SIG-M5 (cell line): ENCODE results near the gene SBK2.

Experiments
- DNase-seq: peaks from one replicate; lab custom pipeline; 2025; lab: John Stamatoyannopoulos, UW

Gene SBK2

DNA sequence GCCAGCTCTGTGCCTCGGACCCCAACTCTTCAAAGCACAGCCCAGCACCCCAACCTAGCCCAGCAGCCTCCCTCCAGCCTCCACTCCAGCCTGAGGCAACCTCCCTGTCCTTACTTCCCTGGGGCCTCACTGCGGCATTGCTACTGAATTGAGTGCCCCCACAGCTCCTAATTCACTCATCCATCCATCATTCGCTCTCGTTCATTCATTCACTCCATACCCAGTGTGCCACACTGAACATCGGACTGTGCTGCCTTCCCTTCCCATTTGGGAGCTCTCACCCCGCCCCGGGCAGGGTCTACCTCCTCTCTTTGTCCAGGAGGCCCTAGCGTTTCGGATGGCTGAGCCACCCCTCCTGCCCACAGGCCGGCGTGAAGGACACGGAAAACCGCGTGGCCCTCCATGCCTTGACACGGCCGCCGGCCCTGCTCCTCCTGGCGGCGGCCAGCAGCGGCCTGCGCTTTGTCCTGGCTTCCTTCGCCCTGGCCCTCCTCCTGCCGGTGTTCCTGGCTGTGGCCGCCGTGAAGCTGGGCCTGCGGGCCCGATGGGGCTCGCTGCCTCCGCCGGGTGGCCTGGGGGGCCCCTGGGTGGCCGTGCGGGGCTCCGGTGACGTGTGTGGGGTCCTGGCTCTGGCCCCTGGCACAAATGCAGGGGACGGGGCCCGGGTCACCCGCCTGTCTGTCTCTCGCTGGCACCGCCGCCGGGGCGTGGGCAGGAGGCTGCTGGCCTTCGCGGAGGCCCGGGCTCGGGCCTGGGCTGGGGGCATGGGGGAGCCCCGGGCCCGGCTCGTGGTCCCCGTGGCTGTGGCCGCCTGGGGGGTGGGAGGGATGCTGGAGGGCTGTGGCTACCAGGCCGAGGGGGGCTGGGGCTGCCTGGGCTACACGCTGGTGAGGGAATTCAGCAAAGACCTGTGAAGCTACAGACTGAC is 50.6 kb downstream of the SBK2 start:
- no peak for DNase-seq

- no peak for DNase-seq
Measured at GRCh38 chr19:55485439-55486011, 51.4 kb downstream of the SBK2 start.

DNA sequence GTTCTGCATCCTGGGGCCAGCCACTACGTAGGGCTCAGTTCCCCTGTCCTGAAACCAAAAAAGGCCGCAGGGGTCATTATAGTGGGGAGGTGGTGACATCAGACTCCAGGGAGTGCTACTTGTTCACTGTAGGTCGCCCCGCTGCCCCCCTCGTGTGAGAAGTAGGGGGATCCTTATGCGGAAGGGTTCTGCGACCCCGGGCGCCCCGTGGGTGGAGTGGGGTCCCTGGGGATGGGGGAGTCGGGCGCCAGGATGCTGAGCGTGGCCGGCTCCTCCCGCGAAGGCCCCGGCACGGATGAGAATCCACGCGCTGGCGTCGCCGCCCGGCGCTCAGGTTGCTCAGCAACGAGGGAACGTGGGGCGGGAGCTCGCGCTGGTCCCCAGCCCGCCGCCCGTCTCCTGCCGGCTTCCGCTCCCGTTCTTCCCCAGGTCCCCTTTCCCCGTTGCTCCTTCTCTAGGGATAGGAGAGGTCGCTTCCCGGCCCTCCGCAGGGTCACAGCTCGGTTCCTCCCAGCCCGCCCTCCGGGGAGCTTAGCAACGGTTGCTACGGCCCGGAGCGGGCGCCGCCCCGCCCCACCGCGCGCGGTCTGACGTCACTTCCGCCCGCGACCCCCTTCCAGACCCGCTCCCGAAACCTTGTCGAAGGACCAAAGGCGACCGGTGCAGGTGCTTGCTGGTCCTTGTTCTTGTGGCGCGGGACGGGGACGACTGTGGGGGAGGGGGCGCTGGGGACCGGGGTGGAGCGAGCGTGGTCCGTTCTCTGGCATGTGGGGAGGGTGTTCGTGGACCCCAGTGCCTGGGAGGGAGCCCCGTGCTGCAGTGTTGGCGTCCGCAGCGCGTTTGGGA is 52.1 kb downstream of the SBK2 start, which contains the start of gene NAT14:
NAT14 (plus strand) TSS at position 596 of the 846 bp plus-strand sequence. CDS start 521 bp downstream, outside the sequence.
- DNase-seq: no peak

- DNase-seq: no peak
Measured at GRCh38 chr19:55483706-55484592, 53.0 kb downstream of the SBK2 start.

GRCh38 chr19:55482967-55483705 is 53.8 kb downstream of the SBK2 start:
- no peak for DNase-seq

- no peak for DNase-seq
Measured at GRCh38 chr19:55482156-55482961, 54.6 kb downstream of the SBK2 start.

DNA sequence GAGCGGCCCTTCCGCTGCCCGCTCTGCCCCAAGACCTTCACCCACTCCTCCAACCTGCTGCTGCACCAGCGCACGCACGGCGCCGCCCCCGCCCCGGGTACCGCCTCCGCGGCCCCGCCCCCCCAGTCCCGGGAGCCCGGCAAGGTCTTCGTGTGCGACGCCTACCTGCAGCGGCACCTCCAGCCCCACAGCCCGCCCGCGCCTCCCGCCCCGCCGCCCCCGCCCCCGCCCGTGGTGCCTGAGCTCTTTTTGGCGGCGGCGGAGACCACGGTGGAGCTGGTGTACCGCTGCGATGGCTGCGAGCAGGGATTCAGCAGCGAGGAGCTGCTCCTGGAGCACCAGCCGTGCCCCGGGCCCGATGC is 55.2 kb downstream of the SBK2 start:
- no peak for DNase-seq

DNA sequence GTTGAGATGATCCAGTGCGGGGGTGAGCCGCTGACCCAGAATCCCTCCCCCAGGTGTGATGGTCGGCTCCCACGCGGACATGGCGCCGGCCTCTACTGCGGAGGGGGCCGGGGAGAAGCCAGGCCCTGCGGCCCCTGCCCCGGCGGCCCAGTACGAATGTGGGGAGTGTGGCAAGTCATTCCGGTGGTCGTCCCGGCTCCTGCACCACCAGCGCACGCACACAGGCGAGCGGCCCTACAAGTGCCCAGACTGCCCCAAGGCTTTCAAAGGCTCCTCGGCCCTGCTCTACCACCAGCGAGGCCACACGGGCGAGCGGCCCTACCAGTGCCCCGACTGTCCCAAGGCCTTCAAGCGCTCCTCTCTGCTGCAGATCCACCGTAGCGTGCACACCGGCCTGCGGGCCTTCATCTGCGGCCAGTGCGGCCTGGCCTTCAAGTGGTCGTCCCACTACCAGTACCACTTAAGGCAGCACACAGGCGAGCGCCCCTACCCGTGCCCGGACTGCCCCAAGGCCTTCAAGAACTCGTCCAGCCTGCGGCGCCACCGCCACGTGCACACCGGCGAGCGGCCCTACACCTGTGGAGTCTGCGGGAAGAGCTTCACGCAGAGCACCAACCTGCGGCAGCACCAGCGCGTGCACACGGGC is 55.7 kb downstream of the SBK2 start:
- DNase-seq: no peak

DNA sequence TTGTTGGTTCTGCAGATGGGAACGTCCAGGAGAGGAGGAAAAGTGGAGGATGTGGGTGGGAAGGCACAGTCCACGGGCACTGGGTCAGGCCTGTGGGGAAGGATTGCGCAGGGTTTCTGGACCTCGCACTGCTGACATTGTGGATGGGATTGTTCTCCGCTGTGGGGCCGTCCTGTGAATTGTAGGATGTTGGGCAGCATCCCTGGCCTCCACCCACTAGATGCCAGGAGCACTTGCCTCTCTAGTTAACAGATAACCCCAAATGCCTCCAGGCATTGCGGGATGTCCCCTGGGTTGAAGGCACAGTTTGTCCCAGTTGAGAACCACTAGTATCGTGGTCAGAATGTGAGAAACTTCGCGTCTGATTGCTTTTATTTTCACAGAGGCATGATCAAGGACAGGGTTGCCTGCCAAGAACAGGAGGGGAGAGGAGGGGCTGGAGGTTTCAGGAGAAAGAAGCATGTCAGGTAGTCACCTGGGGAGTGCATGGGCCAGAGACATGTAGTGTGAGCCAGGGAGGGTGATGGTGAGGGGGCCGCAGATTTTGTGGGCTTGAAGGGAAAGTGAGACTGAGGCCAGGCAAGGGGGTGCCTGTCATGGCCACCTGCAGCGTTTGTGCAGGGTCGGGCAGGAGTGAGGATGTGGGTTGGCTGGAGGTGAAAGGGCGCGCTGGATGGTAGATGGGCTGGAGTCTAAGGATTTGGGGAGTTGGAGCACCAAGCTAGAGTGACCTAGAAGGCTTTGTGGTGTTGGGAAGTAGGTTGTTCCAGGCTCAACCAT is 57.3 kb downstream of the SBK2 start:
- DNase-seq: no peak

DNA sequence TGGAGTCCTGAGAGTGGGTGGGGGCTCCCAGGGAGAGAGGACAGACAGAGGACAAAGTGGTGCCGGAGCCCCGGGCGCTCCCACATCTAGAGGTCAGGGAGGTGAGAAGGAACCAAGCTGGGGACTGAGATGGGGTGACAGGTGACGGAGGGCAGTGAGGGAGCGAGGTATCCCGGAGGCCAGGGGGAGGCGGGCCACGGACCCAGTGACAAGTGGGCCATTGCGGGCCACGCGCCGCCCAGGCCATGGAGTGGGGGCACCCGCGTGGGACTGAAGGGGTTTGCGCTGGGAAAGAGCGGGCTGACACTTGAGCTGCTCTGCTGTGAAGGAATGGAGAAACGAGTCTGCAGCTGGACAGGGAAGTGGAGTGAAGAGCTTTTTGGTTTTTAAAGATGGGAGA is 57.9 kb downstream of the SBK2 start:
- no peak for DNase-seq
